Ishikawa (cell line): Measurements from ENCODE around the gene ODR4.

Source experiments
- MAX ChIP-seq: IDR thresholded peaks from 2 replicates; pipeline ENCODE4 v1.6.1; 2012
- NFIC ChIP-seq: IDR thresholded peaks from 2 replicates; pipeline ENCODE4 v1.6.1; 2012
- TAF1 ChIP-seq: IDR thresholded peaks from 2 replicates; pipeline ENCODE4 v1.6.1; 2012; ENCODE audit warnings: low read depth, mild to moderate bottlenecking

GRCh38 chr1:186435336-186435735 lies 59.7 kb downstream of the ODR4 start:
- TF ChIP-seq MAX: no peak
- no peak for TF ChIP-seq NFIC
- TF ChIP-seq TAF1: no peak
